ENCODE measurements around the gene VPS16.

The VPS16 gene

DNA sequence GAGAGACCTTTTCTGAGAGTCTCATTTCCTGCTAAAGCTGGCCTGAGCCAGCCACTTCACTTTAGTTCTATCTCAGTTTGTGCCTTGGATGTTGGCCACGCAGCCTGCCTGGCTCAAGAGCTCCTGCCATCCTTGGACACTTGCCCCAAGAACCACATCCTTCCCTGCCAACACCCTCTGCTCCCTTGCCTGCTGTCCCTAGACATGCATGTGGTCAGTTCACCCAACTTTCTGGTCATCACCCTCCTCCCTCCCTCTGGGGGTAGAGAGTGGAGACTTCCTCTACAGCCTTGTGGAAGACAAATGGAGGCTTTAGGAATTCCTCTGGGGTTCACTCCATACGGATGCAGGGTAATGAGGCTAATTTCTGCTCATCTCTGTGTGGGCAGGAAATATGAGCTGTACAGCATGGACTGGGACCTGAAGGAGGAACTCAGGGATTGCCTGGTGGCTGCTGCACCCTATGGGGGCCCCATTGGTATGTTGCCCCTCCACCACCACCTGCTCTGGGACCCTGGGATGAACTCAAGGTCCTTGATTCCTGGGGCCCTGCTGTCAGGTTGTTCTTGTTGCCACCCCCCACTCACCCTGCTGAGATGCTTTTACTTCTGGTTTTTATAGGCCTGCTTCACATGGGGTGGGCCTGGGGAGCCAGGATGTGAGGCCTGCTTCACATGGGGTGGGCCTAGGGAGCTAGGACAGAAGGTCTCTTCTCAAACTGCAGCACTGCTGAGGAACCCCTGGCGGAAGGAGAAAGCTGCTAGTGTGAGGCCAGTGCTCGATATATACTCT, 19.0 kb downstream of the VPS16 start:
- no peak overlapping the region for H3K27ac ChIP-seq
- intact Hi-C loops (cut with DNase I; ENCODE audit: low total_unique reads) = no loop called here
- DNase-seq = no peak
- H3K27me3 ChIP-seq = no peaks in the 10 kb centered on the region
- TF ChIP-seq, protein P1, sequence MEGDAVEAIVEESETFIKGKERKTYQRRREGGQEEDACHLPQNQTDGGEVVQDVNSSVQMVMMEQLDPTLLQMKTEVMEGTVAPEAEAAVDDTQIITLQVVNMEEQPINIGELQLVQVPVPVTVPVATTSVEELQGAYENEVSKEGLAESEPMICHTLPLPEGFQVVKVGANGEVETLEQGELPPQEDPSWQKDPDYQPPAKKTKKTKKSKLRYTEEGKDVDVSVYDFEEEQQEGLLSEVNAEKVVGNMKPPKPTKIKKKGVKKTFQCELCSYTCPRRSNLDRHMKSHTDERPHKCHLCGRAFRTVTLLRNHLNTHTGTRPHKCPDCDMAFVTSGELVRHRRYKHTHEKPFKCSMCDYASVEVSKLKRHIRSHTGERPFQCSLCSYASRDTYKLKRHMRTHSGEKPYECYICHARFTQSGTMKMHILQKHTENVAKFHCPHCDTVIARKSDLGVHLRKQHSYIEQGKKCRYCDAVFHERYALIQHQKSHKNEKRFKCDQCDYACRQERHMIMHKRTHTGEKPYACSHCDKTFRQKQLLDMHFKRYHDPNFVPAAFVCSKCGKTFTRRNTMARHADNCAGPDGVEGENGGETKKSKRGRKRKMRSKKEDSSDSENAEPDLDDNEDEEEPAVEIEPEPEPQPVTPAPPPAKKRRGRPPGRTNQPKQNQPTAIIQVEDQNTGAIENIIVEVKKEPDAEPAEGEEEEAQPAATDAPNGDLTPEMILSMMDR (IDR thresholded peaks at IDR 0.05) = no peak
- H3K36me3 ChIP-seq = peaks cover 39 to 43% (median 43%) of the 10 kb centered on the region in 3 donors
- no peaks in the 10 kb centered on the region for H3K4me1 ChIP-seq
- H3K9me3 ChIP-seq = no peaks in the 10 kb centered on the region
- H3K4me3 ChIP-seq = no peak overlapping the region

DNA sequence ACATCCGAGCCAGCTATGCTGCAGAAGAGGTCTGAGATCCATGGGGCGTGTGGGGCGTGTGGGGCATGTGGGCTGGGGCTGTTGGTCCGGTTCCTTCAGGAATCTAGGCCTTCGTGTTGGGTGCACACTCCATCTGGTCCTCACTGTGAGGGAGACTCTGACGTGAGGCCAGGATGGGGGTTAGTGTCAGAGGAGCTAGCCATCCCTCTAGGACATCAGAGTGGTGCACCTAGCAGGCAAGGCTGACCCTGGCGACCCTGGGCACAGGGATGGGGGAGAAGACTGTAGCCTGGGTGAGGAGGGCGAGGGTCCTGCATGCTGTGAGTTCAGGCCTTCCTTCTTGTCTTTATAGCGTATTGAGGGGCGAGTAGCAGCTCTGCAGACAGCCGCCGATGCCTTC, 24.1 kb downstream of the VPS16 start:
- H3K27ac ChIP-seq = no peak overlapping the region
- no peaks in the 10 kb centered on the region for H3K27me3 ChIP-seq
- H3K36me3 ChIP-seq = peaks cover 59 to 70% (median 59%) of the 10 kb centered on the region in 3 donors
- no peak for DNase-seq
- intact Hi-C loops (cut with DNase I; ENCODE audit: low total_unique reads) = no loop called here
- H3K9me3 ChIP-seq = no peaks in the 10 kb centered on the region
- no peaks in the 10 kb centered on the region for H3K4me1 ChIP-seq
- TF ChIP-seq, protein P1 (IDR thresholded peaks at IDR 0.05) = no peak
- no peak overlapping the region for H3K4me3 ChIP-seq

- TF ChIP-seq, protein P1 (IDR thresholded peaks at IDR 0.05) = no peak
- Histone ChIP-seq H3K4me3 (no peak overlapping the region), H3K9me3 (no peaks in the 10 kb centered on the region), H3K36me3 (peaks cover 59 to 70% (median 59%) of the 10 kb centered on the region in 3 donors), H3K27ac (no peak overlapping the region), H3K4me1 (no peaks in the 10 kb centered on the region), H3K27me3 (no peaks in the 10 kb centered on the region)
- intact Hi-C loops (cut with DNase I; ENCODE audit: low total_unique reads) = no loop called here
- no peak for DNase-seq
Measured at GRCh38 chr20:2865101-2865500, 24.6 kb downstream of the VPS16 start.

DNA sequence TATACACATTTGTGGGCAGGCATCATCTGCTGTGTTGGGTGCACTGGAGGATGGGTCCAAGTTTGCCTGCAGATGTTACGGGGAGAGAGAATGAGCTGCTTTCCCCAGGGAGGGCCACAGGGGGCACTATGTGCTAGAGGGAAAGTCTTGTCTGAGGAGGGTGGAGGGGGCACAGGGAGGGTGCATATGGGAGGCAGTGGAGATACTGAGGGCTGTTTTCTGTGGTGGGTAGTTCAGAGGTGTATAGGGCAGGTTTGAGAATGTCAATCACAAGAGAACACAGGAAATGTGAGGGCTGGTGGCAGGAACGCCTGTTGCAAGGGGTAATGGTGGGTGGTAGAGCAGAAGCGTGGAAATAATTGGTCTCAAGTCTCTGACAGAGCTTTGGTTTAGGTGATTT, 25.1 kb downstream of the VPS16 start:
- TF ChIP-seq, protein P1 (IDR thresholded peaks at IDR 0.05) = no peak
- Histone ChIP-seq H3K27ac (no peak overlapping the region), H3K36me3 (peaks cover 55 to 66% (median 59%) of the 10 kb centered on the region in 3 donors), H3K4me3 (no peak overlapping the region), H3K27me3 (peaks cover 0 to 2% of the 10 kb centered on the region in 2 donors), H3K4me1 (peaks cover 0 to under 1% (median under 1%) of the 10 kb centered on the region in 4 donors), H3K9me3 (no peaks in the 10 kb centered on the region)
- no peak for DNase-seq
- intact Hi-C loops (cut with DNase I; ENCODE audit: low total_unique reads) = no loop called here

DNA sequence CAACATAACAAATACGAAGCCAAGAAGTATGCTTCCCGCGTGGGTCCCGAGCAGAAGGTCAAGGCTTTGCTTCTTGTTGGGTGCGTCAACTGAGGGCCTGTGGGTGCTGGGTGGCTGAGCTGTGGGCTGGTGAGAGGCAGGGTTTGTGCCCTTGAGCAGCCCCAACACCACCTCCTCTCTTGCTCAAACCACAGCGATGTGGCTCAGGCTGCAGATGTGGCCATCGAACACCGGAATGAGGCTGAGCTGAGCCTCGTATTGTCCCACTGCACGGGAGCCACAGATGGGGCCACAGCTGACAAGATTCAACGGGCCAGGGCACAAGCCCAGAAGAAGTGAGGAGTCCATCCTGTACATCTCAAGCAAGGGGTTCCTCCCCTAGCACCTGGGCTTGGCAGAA, 25.7 kb downstream of the VPS16 start:
- peaks cover 49 to 60% (median 53%) of the 10 kb centered on the region in 3 donors for H3K36me3 ChIP-seq
- TF ChIP-seq, protein P1 (IDR thresholded peaks at IDR 0.05) = no peak
- H3K27ac ChIP-seq = no peak overlapping the region
- peaks cover 0 to 6% (median 5%) of the 10 kb centered on the region in 4 donors for H3K4me1 ChIP-seq
- H3K4me3 ChIP-seq = no peak overlapping the region
- no peak for DNase-seq
- intact Hi-C loops (cut with DNase I; ENCODE audit: low total_unique reads) = no loop called here
- H3K27me3 ChIP-seq = peaks cover 0 to 4% of the 10 kb centered on the region in 2 donors
- H3K9me3 ChIP-seq = no peaks in the 10 kb centered on the region
